ENCODE measurements around the gene DEPDC5. TPM values are rescaled to one million over a fixed set of nuclear protein-coding genes. Genes with fewer than 3 reads are reported as not detected.

DEPDC5 gene
- total RNA-seq, 1 donor from 2014 or later: 13.0 TPM

DNA sequence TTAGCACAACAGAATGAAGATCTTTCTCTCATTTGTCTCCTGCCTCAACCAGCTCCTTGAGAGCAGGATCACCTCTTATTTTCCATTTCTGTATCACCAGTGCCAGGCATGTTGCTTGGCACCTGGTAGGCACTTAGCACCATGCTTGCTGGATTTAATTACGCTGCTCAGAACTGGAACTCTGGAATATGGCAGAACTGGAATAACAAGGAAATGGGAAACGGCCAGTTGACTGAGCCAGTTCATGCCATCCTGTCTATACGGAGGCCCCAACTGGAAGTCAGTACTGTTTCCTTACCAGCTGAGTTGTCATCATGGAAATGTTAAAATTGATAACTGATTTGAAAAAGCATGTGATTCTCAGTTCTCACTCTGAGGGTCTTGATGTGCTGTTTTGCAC is 121.0 kb downstream of the DEPDC5 start:
- Mint-ChIP-seq H3K4me3 (ENCODE audit: unreplicated experiment) (no peak overlapping the region), H3K36me3 (ENCODE audit: low read depth, unreplicated experiment) (peaks cover 16% of the 10 kb centered on the region), H3K27ac (ENCODE audit: unreplicated experiment) (no peak overlapping the region), H3K27me3 (ENCODE audit: low read depth, unreplicated experiment) (no peaks in the 10 kb centered on the region), H3K4me1 (ENCODE audit: low read depth, unreplicated experiment) (no peaks in the 10 kb centered on the region), H3K9me3 (ENCODE audit: unreplicated experiment) (no peaks in the 10 kb centered on the region)
- Histone ChIP-seq H2AFZ (ENCODE audit: low read depth, low read length) (no peak overlapping the region), H3K36me3 (ENCODE audit: insufficient read depth, low read length) (peaks cover 3% of the 10 kb centered on the region), H3K4me2 (ENCODE audit: low read length) (no peak overlapping the region), H3K79me2 (ENCODE audit: insufficient read depth, low read length) (no peaks in the 10 kb centered on the region), H3K4me1 (ENCODE audit: insufficient read depth, low read length) (peaks cover 8% of the 10 kb centered on the region), H3K9me3 (ENCODE audit: insufficient read depth, low read depth, low read length) (no peaks in the 10 kb centered on the region), H3K27me3 (ENCODE audit: insufficient read depth, low read length) (no peaks in the 10 kb centered on the region), H3K9ac (ENCODE audit: low read length) (no peak overlapping the region), H4K20me1 (ENCODE audit: insufficient read depth, low read length) (no peaks in the 10 kb centered on the region), H3K4me3 (ENCODE audit: insufficient read depth, low read depth, low read length) (no peak overlapping the region), H3K27ac (ENCODE audit: low read depth, low read length) (no peak overlapping the region)
- TF ChIP-seq EZH2 (IDR thresholded peaks at IDR 0.05; ENCODE audit: insufficient read depth, low read length): no peak
- TF ChIP-seq, protein P1, sequence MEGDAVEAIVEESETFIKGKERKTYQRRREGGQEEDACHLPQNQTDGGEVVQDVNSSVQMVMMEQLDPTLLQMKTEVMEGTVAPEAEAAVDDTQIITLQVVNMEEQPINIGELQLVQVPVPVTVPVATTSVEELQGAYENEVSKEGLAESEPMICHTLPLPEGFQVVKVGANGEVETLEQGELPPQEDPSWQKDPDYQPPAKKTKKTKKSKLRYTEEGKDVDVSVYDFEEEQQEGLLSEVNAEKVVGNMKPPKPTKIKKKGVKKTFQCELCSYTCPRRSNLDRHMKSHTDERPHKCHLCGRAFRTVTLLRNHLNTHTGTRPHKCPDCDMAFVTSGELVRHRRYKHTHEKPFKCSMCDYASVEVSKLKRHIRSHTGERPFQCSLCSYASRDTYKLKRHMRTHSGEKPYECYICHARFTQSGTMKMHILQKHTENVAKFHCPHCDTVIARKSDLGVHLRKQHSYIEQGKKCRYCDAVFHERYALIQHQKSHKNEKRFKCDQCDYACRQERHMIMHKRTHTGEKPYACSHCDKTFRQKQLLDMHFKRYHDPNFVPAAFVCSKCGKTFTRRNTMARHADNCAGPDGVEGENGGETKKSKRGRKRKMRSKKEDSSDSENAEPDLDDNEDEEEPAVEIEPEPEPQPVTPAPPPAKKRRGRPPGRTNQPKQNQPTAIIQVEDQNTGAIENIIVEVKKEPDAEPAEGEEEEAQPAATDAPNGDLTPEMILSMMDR (IDR thresholded peaks at IDR 0.05; ENCODE audit: insufficient read depth, low read depth, low read length): no peak
- no peak for DNase-seq (ENCODE audit: low read depth)
- FAIRE-seq: no peak

DNA sequence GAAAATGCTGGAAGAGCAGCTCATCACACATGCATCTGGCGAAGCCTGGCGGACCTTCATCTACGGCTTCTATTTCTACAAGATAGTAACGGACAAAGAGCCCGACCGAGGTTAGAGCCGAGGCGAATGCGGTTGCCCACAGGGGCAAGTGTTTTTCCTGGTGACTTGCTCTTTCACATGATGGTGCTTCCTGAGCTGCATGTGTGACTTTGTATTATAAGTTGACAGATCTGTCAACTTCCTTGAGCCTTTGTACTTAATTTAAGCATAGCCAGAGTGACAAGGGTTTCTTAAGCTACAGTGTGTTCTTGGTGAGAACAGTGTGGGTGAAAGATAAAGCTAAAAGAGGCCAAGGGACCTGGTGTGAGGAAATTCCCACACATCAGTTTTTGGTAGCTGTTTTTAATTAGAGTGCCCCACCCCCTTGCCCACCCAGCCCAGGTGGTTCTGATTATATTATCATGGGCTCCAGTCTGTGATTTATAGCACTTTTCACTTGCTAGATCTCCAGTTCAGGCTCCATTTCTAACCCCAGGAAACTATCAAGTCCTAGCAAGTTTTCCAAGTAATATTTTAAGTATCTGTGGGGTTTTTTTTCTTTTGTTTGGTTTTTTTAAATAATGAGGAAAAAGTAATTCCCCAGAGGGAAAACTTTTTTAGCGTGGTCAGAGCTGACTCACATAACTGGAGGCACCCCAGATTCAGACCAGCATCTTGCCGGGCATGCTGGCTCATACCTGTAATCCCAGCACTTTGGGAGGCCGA is 122.5 kb downstream of the DEPDC5 start:
- TF ChIP-seq, protein P1 (IDR thresholded peaks at IDR 0.05; ENCODE audit: insufficient read depth, low read depth, low read length): no peak
- no peak for TF ChIP-seq EZH2 (IDR thresholded peaks at IDR 0.05; ENCODE audit: insufficient read depth, low read length)
- H3K36me3 Mint-ChIP-seq (ENCODE audit: low read depth, unreplicated experiment): peaks cover 19% of the 10 kb centered on the region
- FAIRE-seq (no peak), DNase-seq (ENCODE audit: low read depth) (no peak)
- Histone ChIP-seq H3K4me3 (ENCODE audit: insufficient read depth, low read depth, low read length) (no peak overlapping the region), H4K20me1 (ENCODE audit: insufficient read depth, low read length) (no peaks in the 10 kb centered on the region), H2AFZ (ENCODE audit: low read depth, low read length) (no peak overlapping the region), H3K4me1 (ENCODE audit: insufficient read depth, low read length) (peaks cover under 1% of the 10 kb centered on the region), H3K79me2 (ENCODE audit: insufficient read depth, low read length) (no peaks in the 10 kb centered on the region), H3K27me3 (ENCODE audit: insufficient read depth, low read length) (no peaks in the 10 kb centered on the region), H3K9me3 (ENCODE audit: insufficient read depth, low read depth, low read length) (no peaks in the 10 kb centered on the region), H3K4me2 (ENCODE audit: low read length) (no peak overlapping the region), H3K9ac (ENCODE audit: low read length) (no peak overlapping the region), H3K36me3 (ENCODE audit: insufficient read depth, low read length) (peaks cover 3% of the 10 kb centered on the region), H3K27ac (ENCODE audit: low read depth, low read length) (no peak overlapping the region)
- H3K27me3 Mint-ChIP-seq (ENCODE audit: low read depth, unreplicated experiment): no peaks in the 10 kb centered on the region
- no peak overlapping the region for H3K4me3 Mint-ChIP-seq (ENCODE audit: unreplicated experiment)
- H3K27ac Mint-ChIP-seq (ENCODE audit: unreplicated experiment): no peak overlapping the region
- H3K4me1 Mint-ChIP-seq (ENCODE audit: low read depth, unreplicated experiment): no peaks in the 10 kb centered on the region
- H3K9me3 Mint-ChIP-seq (ENCODE audit: unreplicated experiment): no peaks in the 10 kb centered on the region

DNA sequence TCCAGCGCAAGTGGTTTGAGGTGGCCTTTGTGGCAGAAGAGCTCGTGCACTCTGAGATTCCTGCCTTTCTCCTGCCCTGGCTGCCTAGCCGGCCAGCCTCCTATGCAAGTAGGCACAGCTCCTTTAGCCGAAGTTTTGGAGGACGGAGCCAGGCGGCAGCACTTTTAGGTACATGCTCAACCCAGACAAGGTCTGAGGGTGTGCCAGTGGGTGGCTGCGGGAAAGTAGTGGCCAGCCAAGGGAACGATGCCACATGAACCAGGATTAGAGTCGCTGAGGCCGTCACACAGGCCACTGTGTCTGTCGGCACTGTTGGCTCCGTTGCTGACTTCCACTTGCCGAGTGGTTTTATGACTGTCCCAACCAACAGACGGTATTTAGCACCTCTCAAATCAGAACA is 125.8 kb downstream of the DEPDC5 start:
- H3K4me3 Mint-ChIP-seq (ENCODE audit: unreplicated experiment): no peak overlapping the region
- Histone ChIP-seq H3K9me3 (ENCODE audit: insufficient read depth, low read depth, low read length) (no peaks in the 10 kb centered on the region), H2AFZ (ENCODE audit: low read depth, low read length) (no peak overlapping the region), H3K27ac (ENCODE audit: low read depth, low read length) (no peak overlapping the region), H4K20me1 (ENCODE audit: insufficient read depth, low read length) (no peaks in the 10 kb centered on the region), H3K36me3 (ENCODE audit: insufficient read depth, low read length) (no peaks in the 10 kb centered on the region), H3K4me1 (ENCODE audit: insufficient read depth, low read length) (no peaks in the 10 kb centered on the region), H3K27me3 (ENCODE audit: insufficient read depth, low read length) (no peaks in the 10 kb centered on the region), H3K4me3 (ENCODE audit: insufficient read depth, low read depth, low read length) (no peak overlapping the region), H3K9ac (ENCODE audit: low read length) (no peak overlapping the region), H3K79me2 (ENCODE audit: insufficient read depth, low read length) (no peaks in the 10 kb centered on the region), H3K4me2 (ENCODE audit: low read length) (no peak overlapping the region)
- H3K4me1 Mint-ChIP-seq (ENCODE audit: low read depth, unreplicated experiment): no peaks in the 10 kb centered on the region
- DNase-seq (ENCODE audit: low read depth) (no peak), FAIRE-seq (no peak)
- TF ChIP-seq, protein P1 (IDR thresholded peaks at IDR 0.05; ENCODE audit: insufficient read depth, low read depth, low read length): no peak
- TF ChIP-seq EZH2 (IDR thresholded peaks at IDR 0.05; ENCODE audit: insufficient read depth, low read length): no peak
- no peaks in the 10 kb centered on the region for H3K9me3 Mint-ChIP-seq (ENCODE audit: unreplicated experiment)
- H3K27ac Mint-ChIP-seq (ENCODE audit: unreplicated experiment): no peak overlapping the region
- H3K36me3 Mint-ChIP-seq (ENCODE audit: low read depth, unreplicated experiment): peaks cover 16% of the 10 kb centered on the region
- H3K27me3 Mint-ChIP-seq (ENCODE audit: low read depth, unreplicated experiment): peaks cover 5% of the 10 kb centered on the region
